ENCODE results near the gene SPI1. TPM values are rescaled to one million over a fixed set of nuclear protein-coding genes. Genes with fewer than 3 reads are reported as not detected.
A peak's percentile ranks its signal among the peaks of the same experiment; 100 is the strongest.

Gene SPI1
- total RNA-seq, 1 donor from 2014 or later: not detected

- Histone ChIP-seq H3K9ac (ENCODE audit: low read length) (no peak overlapping the region), H3K27me3 (ENCODE audit: insufficient read depth, low read length) (no peaks in the 10 kb centered on the region), H3K9me3 (ENCODE audit: insufficient read depth, low read depth, low read length) (no peaks in the 10 kb centered on the region), H3K4me3 (ENCODE audit: insufficient read depth, low read depth, low read length) (no peak overlapping the region), H4K20me1 (ENCODE audit: insufficient read depth, low read length) (no peaks in the 10 kb centered on the region), H3K27ac (ENCODE audit: low read depth, low read length) (no peak overlapping the region), H3K79me2 (ENCODE audit: insufficient read depth, low read length) (peaks cover 4% of the 10 kb centered on the region), H2AFZ (ENCODE audit: low read depth, low read length) (no peak overlapping the region), H3K4me2 (ENCODE audit: low read length) (no peak overlapping the region), H3K36me3 (ENCODE audit: insufficient read depth, low read length) (no peaks in the 10 kb centered on the region), H3K4me1 (ENCODE audit: insufficient read depth, low read length) (peaks cover 6% of the 10 kb centered on the region)
- no peak overlapping the region for H3K27ac Mint-ChIP-seq (ENCODE audit: unreplicated experiment)
- H3K9me3 Mint-ChIP-seq (ENCODE audit: unreplicated experiment): no peaks in the 10 kb centered on the region
- H3K27me3 Mint-ChIP-seq (ENCODE audit: low read depth, unreplicated experiment): no peaks in the 10 kb centered on the region
- DNase-seq (ENCODE audit: low read depth) (no peak), FAIRE-seq (no peak)
- no peaks in the 10 kb centered on the region for H3K36me3 Mint-ChIP-seq (ENCODE audit: low read depth, unreplicated experiment)
- TF ChIP-seq EZH2 (IDR thresholded peaks at IDR 0.05; ENCODE audit: insufficient read depth, low read length) (no peak), CTCF (IDR thresholded peaks at IDR 0.05; ENCODE audit: insufficient read depth, low read depth, low read length) (no peak)
- peaks cover 12% of the 10 kb centered on the region for H3K4me1 Mint-ChIP-seq (ENCODE audit: low read depth, unreplicated experiment)
- H3K4me3 Mint-ChIP-seq (ENCODE audit: unreplicated experiment): no peak overlapping the region
These were observed 25.2 kb upstream of the SPI1 start for GRCh38 chr11:47403571-47403970.

GRCh38 chr11:47403135-47403534, 24.8 kb upstream of the SPI1 start:
- Histone ChIP-seq H3K27ac (ENCODE audit: low read depth, low read length) (no peak overlapping the region), H3K27me3 (ENCODE audit: insufficient read depth, low read length) (no peaks in the 10 kb centered on the region), H3K36me3 (ENCODE audit: insufficient read depth, low read length) (no peaks in the 10 kb centered on the region), H3K9ac (ENCODE audit: low read length) (no peak overlapping the region), H4K20me1 (ENCODE audit: insufficient read depth, low read length) (no peaks in the 10 kb centered on the region), H3K4me2 (ENCODE audit: low read length) (no peak overlapping the region), H3K9me3 (ENCODE audit: insufficient read depth, low read depth, low read length) (no peaks in the 10 kb centered on the region), H3K4me1 (ENCODE audit: insufficient read depth, low read length) (peaks cover 6% of the 10 kb centered on the region), H2AFZ (ENCODE audit: low read depth, low read length) (no peak overlapping the region), H3K79me2 (ENCODE audit: insufficient read depth, low read length) (peaks cover 3% of the 10 kb centered on the region), H3K4me3 (ENCODE audit: insufficient read depth, low read depth, low read length) (no peak overlapping the region)
- TF ChIP-seq CTCF (IDR thresholded peaks at IDR 0.05; ENCODE audit: insufficient read depth, low read depth, low read length) (no peak), EZH2 (IDR thresholded peaks at IDR 0.05; ENCODE audit: insufficient read depth, low read length) (no peak)
- no peak overlapping the region for H3K27ac Mint-ChIP-seq (ENCODE audit: unreplicated experiment)
- H3K27me3 Mint-ChIP-seq (ENCODE audit: low read depth, unreplicated experiment): no peaks in the 10 kb centered on the region
- peaks cover 12% of the 10 kb centered on the region for H3K4me1 Mint-ChIP-seq (ENCODE audit: low read depth, unreplicated experiment)
- H3K9me3 Mint-ChIP-seq (ENCODE audit: unreplicated experiment): no peaks in the 10 kb centered on the region
- H3K4me3 Mint-ChIP-seq (ENCODE audit: unreplicated experiment): no peak overlapping the region
- H3K36me3 Mint-ChIP-seq (ENCODE audit: low read depth, unreplicated experiment): no peaks in the 10 kb centered on the region
- no peak for FAIRE-seq
- no peak for DNase-seq (ENCODE audit: low read depth)

- H3K27me3 Mint-ChIP-seq (ENCODE audit: low read depth, unreplicated experiment): no peaks in the 10 kb centered on the region
These were observed 22.5 kb upstream of the SPI1 start for GRCh38 chr11:47400768-47401279.

More at GRCh38 chr11:47400768-47401279, 22.5 kb upstream of the SPI1 start:
- no peak for FAIRE-seq
- H3K4me3 Mint-ChIP-seq (ENCODE audit: unreplicated experiment): no peak overlapping the region
- Histone ChIP-seq H3K9ac (ENCODE audit: low read length) (no peak overlapping the region), H3K4me1 (ENCODE audit: insufficient read depth, low read length) (no peaks in the 10 kb centered on the region), H4K20me1 (ENCODE audit: insufficient read depth, low read length) (no peaks in the 10 kb centered on the region), H3K27me3 (ENCODE audit: insufficient read depth, low read length) (no peaks in the 10 kb centered on the region), H3K79me2 (ENCODE audit: insufficient read depth, low read length) (no peaks in the 10 kb centered on the region), H3K9me3 (ENCODE audit: insufficient read depth, low read depth, low read length) (no peaks in the 10 kb centered on the region), H3K27ac (ENCODE audit: low read depth, low read length) (no peak overlapping the region), H3K36me3 (ENCODE audit: insufficient read depth, low read length) (no peaks in the 10 kb centered on the region), H3K4me3 (ENCODE audit: insufficient read depth, low read depth, low read length) (no peak overlapping the region), H3K4me2 (ENCODE audit: low read length) (peak overlapping the region; percentile 89), H2AFZ (ENCODE audit: low read depth, low read length) (peak overlapping the region; percentile 3)
- H3K9me3 Mint-ChIP-seq (ENCODE audit: unreplicated experiment): no peaks in the 10 kb centered on the region
- H3K27ac Mint-ChIP-seq (ENCODE audit: unreplicated experiment): peak overlapping the region; percentile 84
- TF ChIP-seq EZH2 (IDR thresholded peaks at IDR 0.05; ENCODE audit: insufficient read depth, low read length) (no peak), CTCF (IDR thresholded peaks at IDR 0.05; ENCODE audit: insufficient read depth, low read depth, low read length) (no peak)
- H3K36me3 Mint-ChIP-seq (ENCODE audit: low read depth, unreplicated experiment): no peaks in the 10 kb centered on the region
- H3K4me1 Mint-ChIP-seq (ENCODE audit: low read depth, unreplicated experiment): peaks cover 4% of the 10 kb centered on the region
- DNase-seq (ENCODE audit: low read depth): no peak

Measured in astrocyte (in vitro differentiated cells and primary cell).